Measurements from ENCODE around the gene HOXC6.

GRCh38 chr12:54048406-54049093, 20.3 kb downstream of the HOXC6 start:
- TF ChIP-seq, protein P1, sequence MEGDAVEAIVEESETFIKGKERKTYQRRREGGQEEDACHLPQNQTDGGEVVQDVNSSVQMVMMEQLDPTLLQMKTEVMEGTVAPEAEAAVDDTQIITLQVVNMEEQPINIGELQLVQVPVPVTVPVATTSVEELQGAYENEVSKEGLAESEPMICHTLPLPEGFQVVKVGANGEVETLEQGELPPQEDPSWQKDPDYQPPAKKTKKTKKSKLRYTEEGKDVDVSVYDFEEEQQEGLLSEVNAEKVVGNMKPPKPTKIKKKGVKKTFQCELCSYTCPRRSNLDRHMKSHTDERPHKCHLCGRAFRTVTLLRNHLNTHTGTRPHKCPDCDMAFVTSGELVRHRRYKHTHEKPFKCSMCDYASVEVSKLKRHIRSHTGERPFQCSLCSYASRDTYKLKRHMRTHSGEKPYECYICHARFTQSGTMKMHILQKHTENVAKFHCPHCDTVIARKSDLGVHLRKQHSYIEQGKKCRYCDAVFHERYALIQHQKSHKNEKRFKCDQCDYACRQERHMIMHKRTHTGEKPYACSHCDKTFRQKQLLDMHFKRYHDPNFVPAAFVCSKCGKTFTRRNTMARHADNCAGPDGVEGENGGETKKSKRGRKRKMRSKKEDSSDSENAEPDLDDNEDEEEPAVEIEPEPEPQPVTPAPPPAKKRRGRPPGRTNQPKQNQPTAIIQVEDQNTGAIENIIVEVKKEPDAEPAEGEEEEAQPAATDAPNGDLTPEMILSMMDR (IDR thresholded peaks at IDR 0.05): no peak
- TF ChIP-seq EP300 (IDR thresholded peaks at IDR 0.05): no peak
- no peak for TF ChIP-seq POLR2A (IDR thresholded peaks at IDR 0.05)

Measured in tibial nerve (tissue), 4 donors.